Measurements from ENCODE around the gene CD2.
"Not testable (repeated sequence)": the region's sequence is repeated elsewhere in the genome, so short reads cannot be mapped to it uniquely, and the experiment has no call there.

The CD2 gene

GRCh38 chr1:116758456-116758815 lies 4.2 kb downstream of the CD2 start:
- in situ Hi-C loops (cut with HindIII; ENCODE audit: low sequenced_read_pairs) = not testable (repeated sequence)

GRCh38 chr1:116759636-116760035 lies 5.4 kb downstream of the CD2 start:
- in situ Hi-C loops (cut with HindIII; ENCODE audit: low sequenced_read_pairs) = no loop called here

GRCh38 chr1:116760487-116760886 lies 6.3 kb downstream of the CD2 start:
- in situ Hi-C loops (cut with HindIII; ENCODE audit: low sequenced_read_pairs) = no loop called here

- in situ Hi-C loops (cut with HindIII; ENCODE audit: low sequenced_read_pairs) = no loop called here
Measured at GRCh38 chr1:116760996-116761665, 6.9 kb downstream of the CD2 start.

- in situ Hi-C loops (cut with HindIII; ENCODE audit: low sequenced_read_pairs) = no loop called here
Measured at GRCh38 chr1:116762281-116762680, 8.1 kb downstream of the CD2 start.

- in situ Hi-C loops (cut with HindIII; ENCODE audit: low sequenced_read_pairs) = no loop called here
Measured at GRCh38 chr1:116762781-116763115, 8.5 kb downstream of the CD2 start.

- in situ Hi-C loops (cut with HindIII; ENCODE audit: low sequenced_read_pairs) = no loop called here
Measured at GRCh38 chr1:116763116-116763786, 9.0 kb downstream of the CD2 start.

GRCh38 chr1:116763787-116764465 lies 9.7 kb downstream of the CD2 start:
- in situ Hi-C loops (cut with HindIII; ENCODE audit: low sequenced_read_pairs) = no loop called here

GRCh38 chr1:116764466-116764898 lies 10.3 kb downstream of the CD2 start:
- in situ Hi-C loops (cut with HindIII; ENCODE audit: low sequenced_read_pairs) = no loop called here

- in situ Hi-C loops (cut with HindIII; ENCODE audit: low sequenced_read_pairs) = loop anchor here (5.0 kb wide), 2 partner anchors 77 to 88 kb away; no protein-coding TSS in a partner anchor
Measured at GRCh38 chr1:116764906-116765862, 11.0 kb downstream of the CD2 start.

- in situ Hi-C loops (cut with HindIII; ENCODE audit: low sequenced_read_pairs) = loop anchor here (5.0 kb wide), 2 partner anchors 76 to 89 kb away; no protein-coding TSS in a partner anchor
Measured at GRCh38 chr1:116765962-116766361, 11.7 kb downstream of the CD2 start.

GRCh38 chr1:116766616-116767469 lies 12.6 kb downstream of the CD2 start:
- in situ Hi-C loops (cut with HindIII; ENCODE audit: low sequenced_read_pairs) = loop anchor here (5.0 kb wide), 2 partner anchors 75 to 90 kb away; no protein-coding TSS in a partner anchor

GRCh38 chr1:116767782-116768382 lies 13.7 kb downstream of the CD2 start:
- in situ Hi-C loops (cut with HindIII; ENCODE audit: low sequenced_read_pairs) = loop anchor here (5.0 kb wide), 2 partner anchors 74 to 91 kb away; no protein-coding TSS in a partner anchor

- in situ Hi-C loops (cut with HindIII; ENCODE audit: low sequenced_read_pairs) = loop anchor here (5.0 kb wide), 2 partner anchors 74 to 91 kb away; no protein-coding TSS in a partner anchor
Measured at GRCh38 chr1:116768416-116769103, 14.3 kb downstream of the CD2 start.

- in situ Hi-C loops (cut with HindIII; ENCODE audit: low sequenced_read_pairs) = loop anchor here (5.0 kb wide), 2 partner anchors 73 to 92 kb away; no protein-coding TSS in a partner anchor
Measured at GRCh38 chr1:116769104-116769452, 14.8 kb downstream of the CD2 start.

GRCh38 chr1:116769561-116769977 lies 15.3 kb downstream of the CD2 start:
- in situ Hi-C loops (cut with HindIII; ENCODE audit: low sequenced_read_pairs) = loop anchor here (5.0 kb wide), 2 partner anchors 73 to 92 kb away; no protein-coding TSS in a partner anchor

- in situ Hi-C loops (cut with HindIII; ENCODE audit: low sequenced_read_pairs) = loop anchor here (5.0 kb wide), 2 partner anchors 72 to 93 kb away; no protein-coding TSS in a partner anchor
Measured at GRCh38 chr1:116769994-116770393, 15.8 kb downstream of the CD2 start.

GRCh38 chr1:116770625-116771024 lies 16.4 kb downstream of the CD2 start:
- in situ Hi-C loops (cut with HindIII; ENCODE audit: low sequenced_read_pairs) = no loop called here
